OCI-LY1 (cell line): Measurements from ENCODE around the gene PPP1CA.

ENCODE experiments used
- CTCF ChIP-seq: fragments of 200-600 bp; sonication (generic), shearing (Covaris generic); IDR thresholded peaks from 2 replicates; pipeline ENCODE4 v1.5.1; 2017; ENCODE audit warnings: mild to moderate bottlenecking, antibody characterized with exemption, low read length, moderate library complexity, mixed read lengths
- EZH2 ChIP-seq: fragments of 200-600 bp; sonication (generic), shearing (Covaris generic); IDR thresholded peaks from 2 replicates; pipeline ENCODE4 v1.8.0; 2017; ENCODE audit warnings: borderline replicate concordance, mixed run types, mild to moderate bottlenecking, antibody characterized with exemption, low read length, moderate library complexity, mixed read lengths

GRCh38 chr11:67357831-67358670, 43.6 kb downstream of the PPP1CA start:
- TF ChIP-seq CTCF: no peak
- no peak for TF ChIP-seq EZH2
